Caco-2 (cell line): ENCODE measurements around the gene GDAP2. TPM values are rescaled to one million over a fixed set of nuclear protein-coding genes. Genes with fewer than 3 reads are reported as not detected.

Source experiments
- BruUV-seq: library from RNA; stranded (reverse); fragments of 400-500 nt; replicated peaks from 2 replicates; lab custom pipeline; 2021; lab: Mats Ljungman, UMichigan
- CTCF ChIA-PET: fragments of 300-600 bp; sonication (Branson Sonifier 250); formaldehyde crosslinking; loops from one replicate; lab custom pipeline; 2022; ENCODE audit warnings: antibody characterized with exemption; lab: Charles Lee
- POLR2A ChIA-PET: fragments of 300-600 bp; sonication (Branson Sonifier 250); formaldehyde crosslinking; loops from one replicate; lab custom pipeline; 2022; ENCODE audit warnings: antibody characterized with exemption; lab: Charles Lee
- DNase-seq, 2 experiments: peaks; one replicate each; pipeline versions ENCODE4 v3.0.0 to v3.0.0-alpha.2; 2020 to 2022
- H3K27me3 ChIP-seq: replicated peaks from 2 replicates; pipeline ENCODE4 v1.6.0; 2011; ENCODE audit warnings: low read length; ENCODE audit not compliant: control insufficient read depth, insufficient read depth
- H3K36me3 ChIP-seq: 2 replicates; pipeline ENCODE4 v1.5.1; 2011; ENCODE audit warnings: low read length; ENCODE audit not compliant: control insufficient read depth, insufficient read depth
- H3K4me1 ChIP-seq: fragments of 250-450 bp; sonication (Bioruptor Pico); 2 replicates; pipeline ENCODE4 v1.5.1; 2020; ENCODE audit warnings: mild to moderate bottlenecking
- H3K4me3 ChIP-seq: 2 replicates; pipeline ENCODE4 v1.5.1; 2011; ENCODE audit warnings: low read depth, mild to moderate bottlenecking, control low read depth, low read length
- H3K9me3 ChIP-seq: fragments of 250-450 bp; sonication (Bioruptor Pico); 2 replicates; pipeline ENCODE4 v1.5.1; 2020; ENCODE audit warnings: mild to moderate bottlenecking, moderate library complexity
- H3K27ac Mint-ChIP-seq: one replicate; pipeline ENCODE4 v1.8.0; 2022; ENCODE audit warnings: mixed read lengths; ENCODE audit not compliant: unreplicated experiment
- H3K27me3 Mint-ChIP-seq: one replicate; pipeline ENCODE4 v1.8.0; 2022; ENCODE audit warnings: mixed read lengths; ENCODE audit not compliant: insufficient read depth, unreplicated experiment
- H3K36me3 Mint-ChIP-seq: one replicate; pipeline ENCODE4 v1.8.0; 2022; ENCODE audit warnings: mild to moderate bottlenecking, mixed read lengths; ENCODE audit not compliant: insufficient read depth, unreplicated experiment
- H3K4me1 Mint-ChIP-seq: one replicate; pipeline ENCODE4 v1.8.0; 2022; ENCODE audit warnings: low read depth, mixed read lengths; ENCODE audit not compliant: unreplicated experiment
- H3K4me3 Mint-ChIP-seq: one replicate; pipeline ENCODE4 v1.8.0; 2022; ENCODE audit warnings: mild to moderate bottlenecking, moderate library complexity, mixed read lengths; ENCODE audit not compliant: unreplicated experiment
- H3K9me3 Mint-ChIP-seq: one replicate; pipeline ENCODE4 v1.8.0; 2022; ENCODE audit warnings: mixed read lengths; ENCODE audit not compliant: unreplicated experiment
- CTCF ChIP-seq, 2 experiments: fragments of 200-600 bp in 1 of 2; IDR thresholded peaks; 1 replicate in 1 of 2; 2 replicates in 1 of 2; pipeline versions ENCODE4 v1.5.1 to v1.8.0; 2011 to 2022; ENCODE audit warnings: antibody characterized with exemption in 1 of 2, control low read depth in 1 of 2, inconsistent platforms in 1 of 2, low read depth in 1 of 2, low read length in 1 of 2, mild to moderate bottlenecking in 1 of 2, moderate library complexity in 1 of 2; ENCODE audit not compliant: insufficient read depth in 1 of 2, severe bottlenecking in 1 of 2, unreplicated experiment in 1 of 2
- intact Hi-C: fragments of 100-400 bp; cut with micrococcal nuclease; formaldehyde crosslinking; loops from one replicate; pipeline ENCODE4 v1.10.0; 2022; ENCODE audit not compliant: unreplicated experiment
- total RNA-seq: library from RNA; stranded (reverse); gene quantifications from 2 replicates; pipeline ENCODE4 v1.2.3, GENCODE V29; 2022

Gene GDAP2
- total RNA-seq, 1 experiment from 2014 or later, result 16.4 TPM

DNA sequence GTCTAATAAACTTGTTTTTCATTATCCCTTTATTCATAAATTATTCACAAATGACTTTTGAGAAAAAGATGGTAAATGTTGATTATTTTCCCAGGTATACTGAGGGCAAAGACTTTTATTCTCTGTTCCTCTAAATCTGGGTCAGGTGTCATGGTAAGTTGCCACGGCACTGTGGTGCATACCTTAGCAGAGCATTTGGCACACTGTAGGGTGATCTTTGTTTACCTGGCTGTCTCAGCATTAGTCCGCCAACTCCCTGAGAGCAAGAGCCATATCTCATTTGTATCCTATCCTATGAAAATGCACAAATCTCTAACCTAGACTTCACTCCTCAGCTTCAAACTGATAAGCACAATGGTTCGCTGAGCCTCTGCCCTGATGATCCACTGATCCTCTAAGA, 24.9 kb downstream of the GDAP2 start:
- ChIA-PET POLR2A (no interaction called here), CTCF (no interaction called here)
- no peak overlapping the region for H3K4me3 Mint-ChIP-seq
- no peak overlapping the region for H3K27ac Mint-ChIP-seq
- no peaks in the 10 kb centered on the region for H3K9me3 Mint-ChIP-seq
- DNase-seq, result no peak
- no peaks in the 10 kb centered on the region for H3K9me3 ChIP-seq
- no peak for TF ChIP-seq CTCF (IDR thresholded peaks at IDR 0.05; ENCODE audit: insufficient read depth in 1 of 2, low read depth in 1 of 2, low read length in 1 of 2, severe bottlenecking in 1 of 2, unreplicated experiment in 1 of 2)
- no peaks in the 10 kb centered on the region for H3K27me3 ChIP-seq
- H3K36me3 ChIP-seq, result no peaks in the 10 kb centered on the region; the same call in 1 of the 2 replicates
- intact Hi-C loops, result no loop called here
- H3K36me3 Mint-ChIP-seq, result peaks cover 27% of the 10 kb centered on the region
- BruUV-seq, result no TSS peak
- H3K27me3 Mint-ChIP-seq, result no peaks in the 10 kb centered on the region
- no peaks in the 10 kb centered on the region for H3K4me1 ChIP-seq
- no peaks in the 10 kb centered on the region for H3K4me1 Mint-ChIP-seq
- H3K4me3 ChIP-seq, result no peak overlapping the region

GRCh38 chr1:117902944-117903343, 26.5 kb downstream of the GDAP2 start:
- POLR2A ChIA-PET, result no interaction called here
- intact Hi-C loops, result no loop called here
- Histone ChIP-seq H3K27me3 (no peaks in the 10 kb centered on the region), H3K4me1 (no peaks in the 10 kb centered on the region), H3K9me3 (no peaks in the 10 kb centered on the region), H3K4me3 (no peak overlapping the region), H3K36me3 (no peaks in the 10 kb centered on the region)
- Mint-ChIP-seq H3K4me1 (no peaks in the 10 kb centered on the region), H3K27me3 (no peaks in the 10 kb centered on the region), H3K27ac (no peak overlapping the region), H3K36me3 (peaks cover 27% of the 10 kb centered on the region), H3K4me3 (no peak overlapping the region), H3K9me3 (no peaks in the 10 kb centered on the region)
- no peak for TF ChIP-seq CTCF (IDR thresholded peaks at IDR 0.05; ENCODE audit: insufficient read depth in 1 of 2, low read depth in 1 of 2, low read length in 1 of 2, severe bottlenecking in 1 of 2, unreplicated experiment in 1 of 2)
- no TSS peak for BruUV-seq
- CTCF ChIA-PET, result no interaction called here
- no peak for DNase-seq

DNA sequence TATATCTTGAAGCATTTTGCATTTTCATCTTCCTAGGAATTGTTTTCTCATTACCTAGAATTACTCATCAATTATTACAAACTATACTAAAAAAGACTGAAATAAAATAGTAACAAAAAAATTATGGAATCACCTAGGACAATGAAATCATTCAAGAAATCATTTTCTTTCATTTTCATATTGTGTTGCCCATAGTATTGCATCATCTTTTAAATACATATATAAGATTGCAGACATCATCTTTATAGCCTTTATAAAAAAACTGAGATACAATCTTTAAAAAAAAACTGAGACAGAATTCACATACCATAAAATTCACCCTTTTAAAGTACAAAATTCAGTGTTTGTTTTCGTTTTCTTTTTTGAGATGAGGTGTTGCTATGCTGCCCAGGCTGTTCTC, 29.6 kb downstream of the GDAP2 start:
- Mint-ChIP-seq H3K27me3 (no peaks in the 10 kb centered on the region), H3K4me1 (no peaks in the 10 kb centered on the region), H3K4me3 (no peak overlapping the region), H3K27ac (no peak overlapping the region), H3K36me3 (peaks cover 25% of the 10 kb centered on the region), H3K9me3 (no peaks in the 10 kb centered on the region)
- Histone ChIP-seq H3K9me3 (no peaks in the 10 kb centered on the region), H3K36me3 (no peaks in the 10 kb centered on the region), H3K4me1 (no peaks in the 10 kb centered on the region), H3K4me3 (no peak overlapping the region), H3K27me3 (no peaks in the 10 kb centered on the region)
- TF ChIP-seq CTCF (IDR thresholded peaks at IDR 0.05; ENCODE audit: insufficient read depth in 1 of 2, low read depth in 1 of 2, low read length in 1 of 2, severe bottlenecking in 1 of 2, unreplicated experiment in 1 of 2), result no peak
- DNase-seq, result no peak
- intact Hi-C loops, result loop anchor here (10.0 kb wide), 2 partner anchors 145 to 265 kb away; no protein-coding TSS in a partner anchor
- ChIA-PET CTCF (no interaction called here), POLR2A (no interaction called here)
- BruUV-seq, result no TSS peak
